Upper lobe of right lung (tissue), 1 donor: ENCODE data around the gene ASPSCR1. TPM values are rescaled to one million over a fixed set of nuclear protein-coding genes. Genes with fewer than 3 reads are reported as not detected.

Experiments used
- ATAC-seq: fragments of 200-7000 bp; cut with Tn5 transposase; one replicate; pipeline ENCODE4 v1.9.1; 2020; ENCODE audit warnings: mild to moderate bottlenecking, moderate library complexity
- DNase-seq: peaks from one replicate; pipeline ENCODE4 v3.0.0-alpha.2; 2020
- H3K27ac ChIP-seq: fragments of 200-600 bp; one replicate; pipeline ENCODE4 v1.8.0; 2022
- H3K27me3 ChIP-seq: fragments of 200-600 bp; one replicate; pipeline ENCODE4 v1.8.0; 2022; ENCODE audit warnings: mild to moderate bottlenecking
- H3K36me3 ChIP-seq: fragments of 200-600 bp; one replicate; pipeline ENCODE4 v1.8.0; 2022
- H3K4me1 ChIP-seq: fragments of 200-600 bp; one replicate; pipeline ENCODE4 v1.8.0; 2022
- H3K4me3 ChIP-seq: fragments of 200-600 bp; one replicate; pipeline ENCODE4 v1.8.0; 2022; ENCODE audit warnings: mild to moderate bottlenecking
- H3K9me3 ChIP-seq: fragments of 200-600 bp; one replicate; pipeline ENCODE4 v1.8.0; 2022
- CTCF ChIP-seq: fragments of 200-600 bp; IDR thresholded peaks from one replicate; pipeline ENCODE4 v1.8.0; 2022; ENCODE audit warnings: antibody characterized with exemption
- intact Hi-C: fragments of 100-400 bp; cut with DNase I; formaldehyde crosslinking; loops from one replicate; pipeline ENCODE4 v1.11.0; 2022
- total RNA-seq: library from RNA; stranded (reverse); fragmentation: NEBNext Ultra II Directional; extraction: Animal tissue kit (Norgen Biotek cat#: 25700); gene quantifications from one replicate; pipeline ENCODE4 v1.2.1, GENCODE V29; 2021
- donor health status: DM: no; HTN: yes; CAD: no; lungs with severe emphysema.

Gene ASPSCR1
- total RNA-seq, 1 donor from 2014 or later, result 50.3 TPM

- ATAC-seq (no peak), DNase-seq (no peak)
- no peaks in the 10 kb centered on the region for H3K9me3 ChIP-seq
- peaks cover 3% of the 10 kb centered on the region for H3K4me1 ChIP-seq
- TF ChIP-seq CTCF, result no peak
- no peaks in the 10 kb centered on the region for H3K27me3 ChIP-seq
- H3K4me3 ChIP-seq, result no peak overlapping the region
- intact Hi-C loops, result no loop called here
- no peaks in the 10 kb centered on the region for H3K36me3 ChIP-seq
- H3K27ac ChIP-seq, result no peak overlapping the region
Measured at GRCh38 chr17:82007495-82008257, 30.2 kb downstream of the ASPSCR1 start.

- H3K36me3 ChIP-seq, result no peaks in the 10 kb centered on the region
- H3K9me3 ChIP-seq, result no peaks in the 10 kb centered on the region
- intact Hi-C loops, result no loop called here
- no peak overlapping the region for H3K27ac ChIP-seq
- H3K4me3 ChIP-seq, result no peak overlapping the region
- no peak for DNase-seq
- no peak for TF ChIP-seq CTCF
- H3K27me3 ChIP-seq, result no peaks in the 10 kb centered on the region
- H3K4me1 ChIP-seq, result peaks cover 3% of the 10 kb centered on the region
- no peak for ATAC-seq
Measured at GRCh38 chr17:82008258-82008940, 31.0 kb downstream of the ASPSCR1 start.

- no peak for ATAC-seq
- no peaks in the 10 kb centered on the region for H3K36me3 ChIP-seq
- TF ChIP-seq CTCF, result no peak
- H3K4me3 ChIP-seq, result no peak overlapping the region
- H3K4me1 ChIP-seq, result peaks cover 3% of the 10 kb centered on the region
- no peaks in the 10 kb centered on the region for H3K27me3 ChIP-seq
- no peak for DNase-seq
- intact Hi-C loops, result no loop called here
- no peak overlapping the region for H3K27ac ChIP-seq
- no peaks in the 10 kb centered on the region for H3K9me3 ChIP-seq
Measured at GRCh38 chr17:82008941-82009405, 31.5 kb downstream of the ASPSCR1 start.

GRCh38 chr17:82009413-82009812, 32.0 kb downstream of the ASPSCR1 start:
- Histone ChIP-seq H3K27me3 (no peaks in the 10 kb centered on the region), H3K4me3 (no peak overlapping the region), H3K27ac (no peak overlapping the region), H3K9me3 (no peaks in the 10 kb centered on the region), H3K36me3 (no peaks in the 10 kb centered on the region), H3K4me1 (peaks cover 3% of the 10 kb centered on the region)
- intact Hi-C loops, result no loop called here
- DNase-seq, result no peak
- no peak for ATAC-seq
- TF ChIP-seq CTCF, result no peak

GRCh38 chr17:82010575-82011525, 33.4 kb downstream of the ASPSCR1 start:
- H3K27me3 ChIP-seq, result no peaks in the 10 kb centered on the region
- ATAC-seq (no peak), DNase-seq (no peak)
- H3K36me3 ChIP-seq, result no peaks in the 10 kb centered on the region
- no peak overlapping the region for H3K27ac ChIP-seq
- no peak for TF ChIP-seq CTCF
- intact Hi-C loops, result no loop called here
- no peak overlapping the region for H3K4me3 ChIP-seq
- peaks cover 3% of the 10 kb centered on the region for H3K4me1 ChIP-seq
- H3K9me3 ChIP-seq, result no peaks in the 10 kb centered on the region
